A549 (cell line): ENCODE measurements around the gene LPIN2.

Experiments
- BHLHE40 ChIP-seq: IDR thresholded peaks from 2 replicates; pipeline ENCODE4 v1.6.1; 2012; ENCODE audit warnings: low read depth, low read length, inconsistent platforms
- CBX2 ChIP-seq: fragments of 200-600 bp; sonication (generic); IDR thresholded peaks from 2 replicates; pipeline ENCODE4 v1.6.1; 2016; ENCODE audit warnings: low read depth, mild to moderate bottlenecking, borderline replicate concordance
- CHD4 ChIP-seq: fragments of 200-600 bp; sonication (generic); IDR thresholded peaks from 2 replicates; pipeline ENCODE4 v1.6.1; 2016; ENCODE audit warnings: antibody characterized with exemption, mild to moderate bottlenecking, borderline replicate concordance
- CTCF ChIP-seq: fragments of >200 bp; sonication (Bioruptor Twin); formaldehyde crosslinking; IDR thresholded peaks from 3 replicates; pipeline ENCODE4 v1.5.1; 2016
- ESRRA ChIP-seq: fragments of 150-350 bp; IDR thresholded peaks from 2 replicates; pipeline ENCODE4 v1.6.1; 2014; ENCODE audit warnings: mild to moderate bottlenecking, low read length, borderline replicate concordance
- MYC ChIP-seq: IDR thresholded peaks from 2 replicates; pipeline ENCODE4 v1.6.1; 2012; ENCODE audit warnings: mild to moderate bottlenecking, inconsistent platforms, low read length, improper control_type of control experiment, borderline replicate concordance
- NFE2L2 ChIP-seq: fragments of 150-350 bp; conservative IDR thresholded peaks from 2 replicates; pipeline ENCODE4 v1.6.1; 2014; ENCODE audit warnings: low read length
- PBX3 ChIP-seq: IDR thresholded peaks from 2 replicates; pipeline ENCODE4 v1.6.1; 2012
- POLR2A ChIP-seq: IDR thresholded peaks from 2 replicates; pipeline ENCODE4 v1.6.1; 2012; ENCODE audit warnings: mild to moderate bottlenecking, low read length
- RAD21 ChIP-seq, 2 experiments: fragments of >200 bp in 1 of 2; sonication (Bioruptor Twin) in 1 of 2; formaldehyde crosslinking in 1 of 2; IDR thresholded peaks in 1 of 2; conservative IDR thresholded peaks in 1 of 2; 2 replicates in 1 of 2; 3 replicates in 1 of 2; pipeline ENCODE4 v1.6.1; 2012 to 2018; ENCODE audit warnings: inconsistent platforms in 1 of 2
- RCOR1 ChIP-seq: fragments of 150-350 bp; IDR thresholded peaks from 2 replicates; pipeline ENCODE4 v1.6.1; 2014; ENCODE audit warnings: antibody characterized with exemption, low read length, low read depth
- REST ChIP-seq: fragments of 200-600 bp; sonication (generic); IDR thresholded peaks from 2 replicates; pipeline ENCODE4 v1.6.1; 2016; ENCODE audit warnings: antibody characterized with exemption, mild to moderate bottlenecking, moderate library complexity
- TP53 ChIP-seq: fragments of 250-450 bp; sonication (Bioruptor Pico); IDR thresholded peaks from 2 replicates; pipeline ENCODE4 v1.5.0; 2021; ENCODE audit warnings: mild to moderate bottlenecking, moderate library complexity

GRCh38 chr18:3029215-3029952 lies 16.4 kb upstream of the LPIN2 start:
- TF ChIP-seq POLR2A = no peak
- no peak for TF ChIP-seq CTCF
- no peak for TF ChIP-seq TP53 (CRISPR knock-in tag)
- TF ChIP-seq RAD21 (conservative IDR thresholded peaks at IDR 0.05 in 1 of 2, IDR thresholded peaks at IDR 0.05 in 1 of 2) = no peak
- no peak for TF ChIP-seq PBX3
- TF ChIP-seq ESRRA = no peak
- TF ChIP-seq RCOR1 = no peak
- TF ChIP-seq CBX2 = no peak
- TF ChIP-seq NFE2L2 = no peak
- TF ChIP-seq REST = no peak
- TF ChIP-seq BHLHE40 = no peak
- no peak for TF ChIP-seq MYC
- TF ChIP-seq CHD4 = no peak
